Ascending aorta (tissue), 2 donors: ENCODE results near the gene MITF. TPM values are rescaled to one million over a fixed set of nuclear protein-coding genes. Genes with fewer than 3 reads are reported as not detected.

ENCODE experiments used
- DNase-seq, 2 donors: peaks; one replicate each; pipeline ENCODE4 v3.0.0-alpha.2; 2019; ENCODE audit warnings: low spot score in 2 of 2
- H3K27ac ChIP-seq, 2 donors: fragments of 200-600 bp; sonication (generic); one replicate each; pipeline ENCODE4 v1.5.1; 2016 to 2017; ENCODE audit warnings: mild to moderate bottlenecking in 1 of 2
- H3K27me3 ChIP-seq: fragments of 200-600 bp; sonication (generic); one replicate; pipeline ENCODE4 v1.5.1; 2017
- H3K36me3 ChIP-seq, 2 donors: fragments of 200-600 bp; sonication (generic); one replicate each; pipeline ENCODE4 v1.5.1; 2016
- H3K4me1 ChIP-seq, 2 donors: fragments of 200-600 bp; sonication (generic); one replicate each; pipeline ENCODE4 v1.5.1; 2016 to 2017; ENCODE audit warnings: mild to moderate bottlenecking in 1 of 2
- H3K4me3 ChIP-seq, 2 donors: fragments of 200-600 bp; sonication (generic); one replicate each; pipeline ENCODE4 v1.5.1; 2016 to 2017; ENCODE audit warnings: mild to moderate bottlenecking in 1 of 2
- H3K9me3 ChIP-seq, 2 donors: fragments of 200-600 bp; sonication (generic); one replicate each; pipeline ENCODE4 v1.5.1; 2016
- CTCF ChIP-seq, 3 experiments: fragments of 200-600 bp in 2 of 3; fragments of 450-650 bp in 1 of 3; sonication (generic) in 2 of 3; IDR thresholded peaks; one replicate each; pipeline ENCODE4 v1.5.1; 2016 to 2019; ENCODE audit warnings: antibody characterized with exemption in 3 of 3, mild to moderate bottlenecking in 1 of 3, moderate library complexity in 1 of 3
- intact Hi-C: fragments of 100-400 bp; cut with DNase I; formaldehyde crosslinking; loops from one replicate; pipeline ENCODE4 v1.15.1; 2023
- total RNA-seq: library from RNA; depleted of rRNA; stranded (reverse); fragments of >200 nt; gene quantifications from one replicate; pipeline ENCODE4 v1.1.0, GENCODE V29; 2016

The MITF gene
- total RNA-seq, 1 donor from 2014 or later = 27.4 TPM

GRCh38 chr3:69941439-69942176, 202.3 kb downstream of the MITF start:
- Histone ChIP-seq H3K27ac (no peak overlapping the region), H3K36me3 (peaks cover 0 to 8% of the 10 kb centered on the region in 2 donors), H3K4me3 (no peak overlapping the region), H3K9me3 (no peaks in the 10 kb centered on the region), H3K4me1 (no peaks in the 10 kb centered on the region), H3K27me3 (no peaks in the 10 kb centered on the region)
- no peak for DNase-seq
- no peak for TF ChIP-seq CTCF (IDR thresholded peaks at IDR 0.05)
- intact Hi-C loops = loop anchor here (10.0 kb wide), 1 partner anchor 777 kb away; no protein-coding TSS in a partner anchor

GRCh38 chr3:69944931-69945493, 205.7 kb downstream of the MITF start:
- no peaks in the 10 kb centered on the region for H3K9me3 ChIP-seq
- H3K27ac ChIP-seq = no peak overlapping the region
- no peak for DNase-seq
- no peaks in the 10 kb centered on the region for H3K27me3 ChIP-seq
- TF ChIP-seq CTCF (IDR thresholded peaks at IDR 0.05) = no peak
- H3K36me3 ChIP-seq = peaks cover 0 to 15% of the 10 kb centered on the region in 2 donors
- H3K4me1 ChIP-seq = peaks cover 0 to 4% of the 10 kb centered on the region in 2 donors
- H3K4me3 ChIP-seq = no peak overlapping the region
- intact Hi-C loops = loop anchor here (5.0 to 10.0 kb wide), 2 partner anchors 153 to 780 kb away; no protein-coding TSS in a partner anchor

GRCh38 chr3:69948246-69948862, 209.1 kb downstream of the MITF start:
- Histone ChIP-seq H3K27ac (peak overlapping the region; percentile 24 to 32), H3K4me1 (peaks cover 0 to 4% of the 10 kb centered on the region in 2 donors), H3K27me3 (no peaks in the 10 kb centered on the region), H3K9me3 (no peaks in the 10 kb centered on the region), H3K36me3 (peaks cover 0 to 20% of the 10 kb centered on the region in 2 donors), H3K4me3 (no peak overlapping the region)
- peak; percentile 38 to 79 (median 66) for TF ChIP-seq CTCF (IDR thresholded peaks at IDR 0.05)
- intact Hi-C loops = loop anchor here (1.0 to 10.0 kb wide), 4 partner anchors 28 to 784 kb away; no protein-coding TSS in a partner anchor
- DNase-seq = no peak

- Histone ChIP-seq H3K9me3 (no peaks in the 10 kb centered on the region), H3K36me3 (peaks cover 0 to 20% of the 10 kb centered on the region in 2 donors), H3K27ac (no peak overlapping the region), H3K4me3 (no peak overlapping the region), H3K27me3 (no peaks in the 10 kb centered on the region), H3K4me1 (peaks cover 0 to 4% of the 10 kb centered on the region in 2 donors)
- no peak for DNase-seq
- intact Hi-C loops = no loop called here
- no peak for TF ChIP-seq CTCF (IDR thresholded peaks at IDR 0.05)
Measured at GRCh38 chr3:69951616-69952015, 212.4 kb downstream of the MITF start.

- TF ChIP-seq CTCF (IDR thresholded peaks at IDR 0.05) = no peak
- Histone ChIP-seq H3K4me1 (no peaks in the 10 kb centered on the region), H3K27ac (no peak overlapping the region), H3K9me3 (no peaks in the 10 kb centered on the region), H3K27me3 (no peaks in the 10 kb centered on the region), H3K36me3 (peaks cover 4 to 29% of the 10 kb centered on the region in 2 donors), H3K4me3 (no peak overlapping the region)
- DNase-seq = no peak
- intact Hi-C loops = no loop called here
Measured at GRCh38 chr3:69959581-69959980, 220.3 kb downstream of the MITF start.
